PC-3 (cell line): ENCODE results near the gene NXPE3. TPM values are rescaled to one million over a fixed set of nuclear protein-coding genes. Genes with fewer than 3 reads are reported as not detected.

Experiments used
- ATAC-seq: fragments of 200-7000 bp; cut with Tn5 transposase; 2 replicates; pipeline ENCODE4 v1.9.1; 2020; ENCODE audit warnings: mild to moderate bottlenecking, moderate library complexity
- BruUV-seq: library from RNA; stranded (reverse); fragments of 400-500 nt; replicated peaks from 2 replicates; lab custom pipeline; 2021; lab: Mats Ljungman, UMichigan
- CTCF ChIA-PET: fragments of 300-600 bp; sonication (Branson Sonifier 250); formaldehyde crosslinking; loops from one replicate; lab custom pipeline; 2022; ENCODE audit warnings: antibody characterized with exemption; lab: Charles Lee
- POLR2A ChIA-PET: fragments of 300-600 bp; sonication (Branson Sonifier 250); formaldehyde crosslinking; loops from one replicate; lab custom pipeline; 2022; ENCODE audit warnings: antibody characterized with exemption; ENCODE audit not compliant: unreplicated experiment; lab: Charles Lee
- DNase-seq: peaks from one replicate; pipeline ENCODE4 v3.0.0-alpha.2; 2015
- H2AFZ ChIP-seq: fragments of 300-600 bp; sonication (generic); 2 replicates; pipeline ENCODE4 v1.6.0; 2016; ENCODE audit warnings: antibody characterized with exemption, low read length
- H3F3A ChIP-seq: fragments of 300-600 bp; sonication (generic); one replicate; pipeline ENCODE4 v1.6.0; 2017; ENCODE audit warnings: antibody characterized with exemption, low read length, control low read depth, mild to moderate bottlenecking; ENCODE audit not compliant: unreplicated experiment
- H3K27ac ChIP-seq: fragments of 300-600 bp; sonication (generic); 2 replicates; pipeline ENCODE4 v1.5.1; 2016; ENCODE audit warnings: mild to moderate bottlenecking, low read length
- H3K27me3 ChIP-seq: fragments of 300-600 bp; sonication (generic); 2 replicates; pipeline ENCODE4 v1.6.1; 2016; ENCODE audit warnings: low read length, mixed read lengths
- H3K36me3 ChIP-seq: fragments of 300-600 bp; sonication (generic); 2 replicates; pipeline ENCODE4 v1.6.1; 2016; ENCODE audit warnings: low read depth, mixed run types, low read length, mixed read lengths
- H3K4me1 ChIP-seq: fragments of 300-600 bp; sonication (generic); 2 replicates; pipeline ENCODE4 v1.5.1; 2016; ENCODE audit warnings: low read length; ENCODE audit not compliant: insufficient read depth
- H3K4me2 ChIP-seq: fragments of 300-600 bp; sonication (generic); 2 replicates; pipeline ENCODE4 v1.6.0; 2016; ENCODE audit warnings: low read length
- H3K4me3 ChIP-seq: fragments of 300-600 bp; sonication (generic); 2 replicates; pipeline ENCODE4 v1.5.1; 2016; ENCODE audit warnings: mild to moderate bottlenecking, low read length, mixed read lengths
- H3K79me2 ChIP-seq: fragments of 300-600 bp; sonication (generic); 2 replicates; pipeline ENCODE4 v1.6.1; 2017; ENCODE audit warnings: low read length, mixed read lengths
- H3K9ac ChIP-seq: fragments of 300-600 bp; sonication (generic); 2 replicates; pipeline ENCODE4 v1.6.0; 2016; ENCODE audit warnings: mild to moderate bottlenecking, low read length
- H3K9me2 ChIP-seq: fragments of 300-600 bp; sonication (generic); replicated peaks from 2 replicates; pipeline ENCODE4 v1.6.1; 2016; ENCODE audit warnings: mixed run types, low read length, mixed read lengths
- H3K9me3 ChIP-seq: fragments of 300-600 bp; sonication (generic); 2 replicates; pipeline ENCODE4 v1.6.1; 2016; ENCODE audit warnings: low read length, mixed read lengths
- H4K20me1 ChIP-seq: fragments of 300-600 bp; sonication (generic); 2 replicates; pipeline ENCODE4 v1.6.1; 2016; ENCODE audit warnings: low read length, mixed read lengths
- EZH2 ChIP-seq: fragments of 300-600 bp; sonication (generic); IDR thresholded peaks from one replicate; pipeline ENCODE4 v1.6.1; 2017; ENCODE audit warnings: antibody characterized with exemption, mild to moderate bottlenecking, low read length; ENCODE audit not compliant: unreplicated experiment
- EZH2phosphoT487 ChIP-seq: fragments of 300-600 bp; sonication (generic); IDR thresholded peaks from 2 replicates; pipeline ENCODE4 v1.6.1; 2018; ENCODE audit warnings: mild to moderate bottlenecking, antibody characterized with exemption, low read length, borderline replicate concordance
- intact Hi-C: fragments of 100-400 bp; cut with micrococcal nuclease; formaldehyde crosslinking; loops from 2 replicates; pipeline ENCODE4 v1.9.0; 2023
- total RNA-seq: library from RNA; depleted of rRNA; stranded (reverse); fragments of >200 nt; gene quantifications from 2 replicates; pipeline ENCODE4 v1.2.3, GENCODE V29; 2014
- TF ChIP-seq, protein P1 (sequence below): fragments of 300-600 bp; sonication (generic); conservative IDR thresholded peaks from 2 replicates; pipeline ENCODE4 v1.5.1; 2017; ENCODE audit warnings: antibody characterized with exemption, low read depth, mild to moderate bottlenecking, low read length

NXPE3 gene
- total RNA-seq, 1 experiment from 2014 or later, result 12.6 TPM

DNA sequence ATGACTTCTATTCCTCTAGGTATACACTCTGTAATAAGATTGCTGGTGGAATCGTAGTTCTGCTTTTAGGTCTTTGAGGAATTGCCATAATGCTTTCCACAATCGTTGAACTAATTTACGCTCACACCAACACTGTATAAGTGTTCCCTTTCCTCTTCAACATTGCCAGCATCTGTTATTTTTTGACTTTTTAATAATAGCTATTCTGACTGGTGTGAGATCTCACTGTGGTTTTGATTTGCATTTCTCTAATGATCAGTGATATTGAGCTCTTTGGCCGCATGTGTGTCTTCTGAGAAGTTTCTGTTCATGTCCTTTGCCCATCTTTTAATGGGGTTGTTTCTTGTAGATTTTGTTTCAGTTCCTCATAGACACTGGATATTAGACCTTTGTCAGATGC, 12.8 kb downstream of the NXPE3 start:
- Histone ChIP-seq H3K9ac (no peak overlapping the region), H3K9me2 (no peaks in the 10 kb centered on the region), H3K4me2 (no peak overlapping the region), H4K20me1 (no peaks in the 10 kb centered on the region), H3K27ac (no peak overlapping the region), H3K27me3 (no peaks in the 10 kb centered on the region), H3K4me3 (no peak overlapping the region), H3F3A (no peaks in the 10 kb centered on the region), H3K4me1 (no peaks in the 10 kb centered on the region), H3K9me3 (no peaks in the 10 kb centered on the region), H2AFZ (no peak overlapping the region), H3K36me3 (peaks cover 33% of the 10 kb centered on the region; the same call in 1 of the 2 replicates), H3K79me2 (peaks cover 4% of the 10 kb centered on the region; the same call in 1 of the 2 replicates)
- no peak for ATAC-seq
- intact Hi-C loops, result no loop called here
- BruUV-seq, result no TSS peak
- DNase-seq, result no peak
- POLR2A ChIA-PET, result no interaction called here
- CTCF ChIA-PET, result no interaction called here
- TF ChIP-seq, protein P1, sequence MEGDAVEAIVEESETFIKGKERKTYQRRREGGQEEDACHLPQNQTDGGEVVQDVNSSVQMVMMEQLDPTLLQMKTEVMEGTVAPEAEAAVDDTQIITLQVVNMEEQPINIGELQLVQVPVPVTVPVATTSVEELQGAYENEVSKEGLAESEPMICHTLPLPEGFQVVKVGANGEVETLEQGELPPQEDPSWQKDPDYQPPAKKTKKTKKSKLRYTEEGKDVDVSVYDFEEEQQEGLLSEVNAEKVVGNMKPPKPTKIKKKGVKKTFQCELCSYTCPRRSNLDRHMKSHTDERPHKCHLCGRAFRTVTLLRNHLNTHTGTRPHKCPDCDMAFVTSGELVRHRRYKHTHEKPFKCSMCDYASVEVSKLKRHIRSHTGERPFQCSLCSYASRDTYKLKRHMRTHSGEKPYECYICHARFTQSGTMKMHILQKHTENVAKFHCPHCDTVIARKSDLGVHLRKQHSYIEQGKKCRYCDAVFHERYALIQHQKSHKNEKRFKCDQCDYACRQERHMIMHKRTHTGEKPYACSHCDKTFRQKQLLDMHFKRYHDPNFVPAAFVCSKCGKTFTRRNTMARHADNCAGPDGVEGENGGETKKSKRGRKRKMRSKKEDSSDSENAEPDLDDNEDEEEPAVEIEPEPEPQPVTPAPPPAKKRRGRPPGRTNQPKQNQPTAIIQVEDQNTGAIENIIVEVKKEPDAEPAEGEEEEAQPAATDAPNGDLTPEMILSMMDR, result no peak
- no peak for TF ChIP-seq EZH2phosphoT487
- TF ChIP-seq EZH2, result no peak

DNA sequence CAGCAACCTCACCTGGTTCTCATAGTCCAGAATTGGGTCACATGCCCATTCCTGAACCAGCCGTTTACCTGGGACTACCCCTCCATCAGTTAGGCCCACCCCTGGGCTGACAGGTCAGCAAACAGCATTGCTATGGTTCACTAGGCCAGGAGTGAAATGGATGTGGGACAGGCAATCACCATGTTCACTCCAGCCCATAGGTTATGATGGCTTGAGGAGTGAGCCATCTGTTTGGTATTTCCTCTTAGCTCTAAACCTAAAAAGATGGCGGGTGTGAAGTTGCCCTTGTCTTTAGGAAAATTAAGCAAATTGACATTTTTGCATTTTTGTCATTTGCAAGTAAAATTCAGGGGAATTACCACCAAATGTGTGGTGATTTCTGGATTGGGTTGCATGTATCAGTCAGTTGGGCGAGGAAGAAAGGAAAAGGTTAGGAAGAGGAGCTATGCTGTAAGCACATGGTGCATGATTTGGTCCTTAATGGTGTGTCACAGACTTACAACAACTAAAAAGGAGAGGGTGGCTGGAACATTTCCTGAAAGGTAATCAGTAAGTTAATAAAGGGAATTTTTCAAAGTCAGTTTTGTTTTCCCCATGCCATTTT, 17.2 kb downstream of the NXPE3 start:
- H3K9me2 ChIP-seq, result no peaks in the 10 kb centered on the region
- no peak overlapping the region for H3K4me3 ChIP-seq
- no peaks in the 10 kb centered on the region for H3K4me1 ChIP-seq
- ChIA-PET POLR2A (no interaction called here), CTCF (interaction anchor here (0.7 kb wide), 1 partner anchor 327 kb away, joined by 3 read pairs; no protein-coding TSS in a partner anchor)
- intact Hi-C loops, result no loop called here
- TF ChIP-seq, protein P1, result no peak
- TF ChIP-seq EZH2 (no peak), EZH2phosphoT487 (no peak)
- H3K27me3 ChIP-seq, result no peaks in the 10 kb centered on the region
- DNase-seq (no peak), ATAC-seq (no peak)
- no peaks in the 10 kb centered on the region for H3F3A ChIP-seq
- no TSS peak for BruUV-seq
- no peak overlapping the region for H3K9ac ChIP-seq
- H2AFZ ChIP-seq, result no peak overlapping the region
- H3K36me3 ChIP-seq, result peaks cover 21% of the 10 kb centered on the region; the same call in 1 of the 2 replicates
- H3K4me2 ChIP-seq, result no peak overlapping the region
- no peaks in the 10 kb centered on the region for H3K9me3 ChIP-seq
- H3K27ac ChIP-seq, result no peak overlapping the region
- no peaks in the 10 kb centered on the region for H4K20me1 ChIP-seq
- peaks cover 4% of the 10 kb centered on the region; the same call in 1 of the 2 replicates for H3K79me2 ChIP-seq

DNA sequence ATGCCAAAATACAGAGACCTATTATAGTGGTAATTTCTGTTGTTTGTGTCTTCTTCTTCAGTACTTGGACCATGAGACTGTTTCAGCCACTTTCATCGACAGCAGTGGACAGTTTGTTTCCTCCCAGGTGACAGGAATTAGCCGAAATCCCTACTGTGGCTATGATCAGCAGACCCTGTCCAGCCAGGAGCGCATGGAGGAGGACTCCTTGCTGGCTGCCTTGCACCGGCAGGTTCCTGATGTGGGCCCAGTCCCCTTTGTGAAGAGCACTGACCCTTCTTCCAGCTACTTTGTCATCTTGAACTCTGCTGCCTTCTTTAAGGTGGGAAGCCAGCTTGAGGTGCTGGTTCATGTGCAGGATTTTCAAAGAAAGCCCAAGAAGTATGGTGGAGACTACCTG, 22.2 kb downstream of the NXPE3 start:
- ATAC-seq (no peak), DNase-seq (no peak)
- H3K4me1 ChIP-seq, result no peaks in the 10 kb centered on the region; the same call in 1 of the 2 replicates
- no peak overlapping the region for H3K27ac ChIP-seq
- H4K20me1 ChIP-seq, result no peaks in the 10 kb centered on the region
- H2AFZ ChIP-seq, result no peak overlapping the region
- no peak overlapping the region for H3K9ac ChIP-seq
- no peaks in the 10 kb centered on the region for H3F3A ChIP-seq
- TF ChIP-seq, protein P1, result no peak
- TF ChIP-seq EZH2phosphoT487, result no peak
- no peak for TF ChIP-seq EZH2
- CTCF ChIA-PET, result interaction anchor here (0.6 kb wide), 1 partner anchor 442 kb away, joined by 4 read pairs; no protein-coding TSS in a partner anchor
- BruUV-seq, result no TSS peak
- H3K4me3 ChIP-seq, result no peak overlapping the region
- no peaks in the 10 kb centered on the region for H3K27me3 ChIP-seq
- no peaks in the 10 kb centered on the region for H3K79me2 ChIP-seq
- no peak overlapping the region for H3K4me2 ChIP-seq
- H3K36me3 ChIP-seq, result peaks cover 8% of the 10 kb centered on the region
- H3K9me3 ChIP-seq, result no peaks in the 10 kb centered on the region
- intact Hi-C loops, result no loop called here
- POLR2A ChIA-PET, result interaction anchor here (0.6 kb wide), 1 partner anchor 19 kb away, joined by 4 read pairs; no protein-coding TSS in a partner anchor
- H3K9me2 ChIP-seq, result no peaks in the 10 kb centered on the region
